GM12872 (cell line): ENCODE data around the gene LSM3.

Source experiments
- CTCF ChIP-seq: IDR thresholded peaks from 3 replicates; pipeline ENCODE4 v1.5.1; 2011; ENCODE audit warnings: low read depth, mild to moderate bottlenecking, low read length, moderate library complexity; ENCODE audit not compliant: insufficient read depth

The LSM3 gene

GRCh38 chr3:14238930-14239329 is 60.3 kb downstream of the LSM3 start:
- TF ChIP-seq CTCF, result no peak

- TF ChIP-seq CTCF, result no peak
These were observed 61.3 kb downstream of the LSM3 start for GRCh38 chr3:14239940-14240339.

GRCh38 chr3:14240366-14240765 is 61.7 kb downstream of the LSM3 start:
- no peak for TF ChIP-seq CTCF

GRCh38 chr3:14241716-14242115 is 63.1 kb downstream of the LSM3 start:
- no peak for TF ChIP-seq CTCF

- no peak for TF ChIP-seq CTCF
These were observed 64.1 kb downstream of the LSM3 start for GRCh38 chr3:14242490-14243311.

- TF ChIP-seq CTCF, result no peak
These were observed 65.2 kb downstream of the LSM3 start for GRCh38 chr3:14243782-14244181.

GRCh38 chr3:14244521-14245247 is 66.1 kb downstream of the LSM3 start:
- no peak for TF ChIP-seq CTCF
